ENCODE data around the gene CTXN2.

CTXN2 gene

DNA sequence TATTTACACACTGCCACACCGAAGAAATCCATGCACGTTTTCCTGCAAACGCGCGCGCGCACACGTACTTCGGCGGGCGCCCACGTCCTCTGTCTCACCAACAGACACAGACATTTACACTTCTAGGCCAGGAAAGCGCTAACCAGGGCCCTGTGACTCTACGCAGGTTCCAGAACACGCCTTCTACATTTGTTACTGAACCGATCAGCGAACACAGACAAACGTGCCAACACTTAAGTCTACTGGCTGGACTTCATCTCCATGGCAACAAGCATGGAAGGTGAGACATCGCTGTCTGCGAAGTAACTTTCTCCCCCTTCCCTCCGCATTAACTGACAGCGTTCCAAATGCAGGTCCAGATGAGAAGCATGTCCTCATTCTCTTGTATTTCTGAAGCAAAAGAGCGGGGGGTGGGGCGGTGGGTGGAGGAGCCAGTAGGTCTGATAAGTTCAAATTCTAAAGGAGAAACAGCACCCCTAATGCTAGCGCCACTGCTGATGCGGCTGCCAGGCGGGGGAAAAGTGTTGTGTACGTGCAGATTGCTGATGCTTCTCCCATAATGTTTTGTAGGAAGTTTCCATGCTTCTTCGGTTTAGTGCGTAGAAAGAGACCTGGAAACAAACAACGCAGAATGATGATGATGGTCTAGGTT, at the start of gene CTXN2:
Gene CTXN2, plus strand, starts transcription at position 92 of the 652 bp plus-strand sequence. CDS start 9,636 bp downstream, outside the sequence.
- no peak for DNase-seq (ENCODE audit: low read depth)

DNA sequence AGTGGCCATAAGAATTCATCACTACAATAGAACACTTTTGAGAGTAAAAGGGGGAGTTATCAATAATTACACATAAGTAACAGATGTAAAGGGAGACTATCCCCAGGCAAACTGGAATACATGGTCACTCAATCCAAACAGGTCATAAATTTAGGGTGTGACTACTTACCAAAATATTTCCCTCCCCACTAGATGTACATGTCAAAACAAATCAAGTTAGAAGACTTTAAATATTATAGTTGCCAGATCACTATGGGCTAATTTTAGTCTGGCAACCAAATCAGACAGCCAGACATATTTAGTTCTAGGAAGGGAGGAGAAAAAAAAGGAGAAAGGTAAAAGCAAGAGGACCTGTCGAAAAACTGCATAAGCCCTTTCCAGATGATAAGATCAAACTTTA, 47.6 kb upstream of the CTXN2 start:
- no peak for DNase-seq (ENCODE audit: low read depth)

DNA sequence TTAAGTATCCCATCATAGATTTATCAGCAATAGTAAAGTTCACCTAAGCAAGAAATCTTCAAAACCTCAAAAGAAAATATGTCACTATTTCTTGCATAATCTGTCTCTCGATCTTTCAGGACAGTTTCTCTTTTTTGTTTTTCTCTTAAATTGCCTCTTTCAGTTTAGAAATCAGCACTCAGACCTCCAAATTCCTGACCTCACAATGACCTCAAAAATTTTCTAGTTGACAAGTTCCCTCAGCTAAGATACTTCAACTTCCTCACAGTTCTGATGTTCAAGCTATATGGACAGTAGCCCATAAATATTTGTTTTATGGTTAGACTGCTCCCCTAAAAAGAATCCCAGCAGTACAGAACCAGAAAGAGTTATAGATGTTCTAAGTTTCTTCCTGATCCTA, 46.6 kb upstream of the CTXN2 start:
- no peak for DNase-seq (ENCODE audit: low read depth)

DNA sequence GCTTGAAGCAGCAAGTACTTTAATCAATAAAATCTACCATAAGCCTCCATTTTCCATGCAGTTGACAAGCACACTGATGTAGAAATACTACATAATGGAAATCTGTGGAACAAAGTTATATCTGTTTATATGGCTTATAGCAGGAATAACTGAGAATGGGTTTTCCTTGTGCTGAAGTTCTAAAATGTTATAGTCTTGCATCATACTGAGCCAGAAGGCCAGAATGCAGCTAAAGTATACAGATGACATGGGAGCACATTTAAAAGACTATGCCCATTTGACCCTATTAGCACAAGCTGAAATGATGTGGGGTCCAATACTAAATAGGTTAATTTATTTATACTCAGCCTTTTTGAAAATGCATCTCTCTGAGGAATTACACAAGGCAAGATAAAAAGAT, 45.5 kb upstream of the CTXN2 start:
- DNase-seq (ENCODE audit: low read depth) = no peak

DNA sequence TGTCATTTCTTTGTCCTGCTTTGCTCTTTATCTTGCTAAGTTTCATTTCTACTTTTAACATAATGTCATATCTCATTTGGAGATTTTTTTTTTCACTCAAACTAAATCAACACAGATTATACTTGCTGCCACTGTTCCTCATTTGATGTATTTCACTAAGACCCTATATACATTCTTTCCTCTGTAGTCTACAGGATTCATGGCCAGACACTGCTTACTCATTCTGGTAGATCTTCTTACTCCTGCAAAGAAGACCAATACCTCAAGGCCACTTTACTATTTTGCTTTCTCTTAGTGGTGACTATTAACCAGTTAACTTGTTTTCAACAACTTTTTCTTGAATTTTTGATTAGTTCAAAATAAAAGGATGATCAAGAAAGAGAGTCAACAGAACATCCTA, 44.1 kb upstream of the CTXN2 start:
- no peak for DNase-seq (ENCODE audit: low read depth)

DNA sequence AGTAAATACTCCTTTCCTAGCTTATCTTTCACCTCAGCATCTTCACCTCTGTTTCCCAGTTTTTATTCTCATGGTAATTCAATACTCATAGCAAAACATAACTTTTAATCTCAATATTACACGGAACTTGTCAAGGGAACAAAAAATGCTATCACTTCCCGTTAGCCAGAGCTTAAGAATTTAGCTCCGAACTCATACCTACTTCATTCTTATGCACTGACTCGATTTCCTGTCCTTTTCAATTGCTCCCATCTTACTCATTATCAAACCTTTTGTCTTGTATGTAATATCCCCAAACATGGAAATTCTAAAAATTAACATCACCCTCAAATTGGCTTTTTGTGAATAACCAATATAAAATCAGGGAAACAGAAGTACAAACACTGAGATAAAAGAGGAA, 41.6 kb upstream of the CTXN2 start:
- no peak for DNase-seq (ENCODE audit: low read depth)

DNA sequence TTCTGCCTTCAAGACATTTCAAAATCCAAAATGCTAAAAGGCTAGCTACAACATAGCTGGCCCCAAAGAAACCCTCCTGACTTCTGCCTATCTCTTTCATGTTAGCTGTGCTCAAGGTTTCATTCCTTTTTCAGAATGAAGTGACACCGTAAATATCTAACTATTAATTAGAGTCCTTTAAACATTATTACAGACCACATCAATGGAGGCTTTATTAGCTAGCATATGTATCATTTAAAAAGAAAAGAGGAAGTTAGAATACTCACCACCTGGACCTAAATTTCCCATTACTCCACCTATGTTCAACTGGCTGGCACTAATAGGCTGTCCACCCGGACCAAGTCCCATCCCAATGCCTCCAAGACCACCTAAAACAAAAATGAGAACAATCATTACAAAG, 37.9 kb upstream of the CTXN2 start:
- DNase-seq (ENCODE audit: low read depth) = no peak

DNA sequence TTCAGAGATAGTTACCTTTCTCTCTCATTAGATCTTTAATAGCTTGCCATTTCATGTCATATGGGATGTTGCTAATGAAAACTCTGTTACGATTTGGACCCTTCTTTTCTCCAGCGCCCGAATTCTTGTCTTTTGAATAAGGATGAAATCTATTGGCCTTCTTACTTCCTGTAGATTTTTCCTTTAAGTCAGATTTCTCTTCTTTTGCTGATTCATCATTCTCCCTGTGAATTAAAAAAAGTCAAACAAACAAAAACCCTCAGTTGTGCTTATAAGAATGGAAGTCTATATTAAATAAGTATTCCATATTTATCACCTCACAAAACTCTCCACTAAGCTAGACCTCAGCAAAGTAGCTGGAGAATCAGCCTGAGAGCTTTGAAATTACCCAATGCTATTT, 22.8 kb upstream of the CTXN2 start:
- no peak for DNase-seq (ENCODE audit: low read depth)

DNA sequence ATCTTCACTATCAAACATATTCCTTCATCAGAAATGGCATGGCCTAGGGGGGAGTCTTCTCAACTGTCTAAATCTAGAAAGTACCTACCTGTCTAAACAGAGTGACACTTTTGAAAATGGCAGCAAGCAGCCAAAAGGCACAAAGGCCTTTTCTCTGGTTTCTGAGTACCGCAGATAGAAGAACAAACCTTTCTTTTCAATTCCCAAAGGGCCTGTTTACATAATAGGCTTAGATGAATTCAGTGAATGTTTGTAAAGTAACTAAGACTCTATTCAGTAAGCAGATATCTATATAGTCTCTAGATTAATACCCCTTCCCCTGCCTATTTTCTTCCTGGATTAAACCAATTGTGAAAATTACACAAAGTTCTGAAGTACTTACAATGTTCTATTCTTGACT, 20.5 kb upstream of the CTXN2 start:
- no peak for DNase-seq (ENCODE audit: low read depth)

DNA sequence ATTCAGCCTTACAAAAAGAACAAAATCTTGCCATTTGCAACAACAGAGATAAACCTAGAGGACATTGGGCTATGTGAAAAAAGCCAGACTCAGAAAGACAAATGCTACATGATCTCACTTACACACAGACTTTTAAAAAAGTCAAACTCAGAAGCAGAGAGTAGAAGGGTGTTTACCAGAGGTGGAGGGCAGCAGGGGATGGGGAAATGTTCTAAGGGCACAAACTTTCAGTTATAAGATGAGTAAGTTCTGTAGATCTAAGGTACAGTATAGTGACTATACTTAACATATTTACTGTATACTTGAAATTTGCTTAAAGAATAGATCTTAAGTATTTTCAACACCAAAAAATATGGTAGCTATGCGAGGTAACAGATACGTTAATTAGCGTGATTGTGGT, 16.3 kb upstream of the CTXN2 start:
- DNase-seq (ENCODE audit: low read depth) = no peak

DNA sequence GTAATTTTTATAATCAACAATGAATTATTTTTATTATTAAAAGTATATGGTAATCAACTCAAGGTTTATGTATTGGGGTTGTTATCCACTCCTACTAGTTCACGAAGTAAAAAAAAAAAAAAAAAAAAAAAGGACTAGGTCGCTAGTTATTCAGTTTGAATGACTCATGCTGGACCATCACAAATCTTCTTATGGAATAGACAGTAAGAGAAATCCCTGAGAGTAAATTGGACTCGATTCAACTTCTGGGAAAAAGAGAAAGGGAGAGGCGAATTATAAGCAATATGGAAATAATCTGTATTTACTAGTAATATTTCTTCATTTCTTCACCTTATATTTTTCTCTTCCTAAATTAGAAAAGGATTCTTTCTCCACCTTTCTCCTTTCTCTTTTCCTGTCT, 15.4 kb upstream of the CTXN2 start:
- no peak for DNase-seq (ENCODE audit: low read depth)

DNA sequence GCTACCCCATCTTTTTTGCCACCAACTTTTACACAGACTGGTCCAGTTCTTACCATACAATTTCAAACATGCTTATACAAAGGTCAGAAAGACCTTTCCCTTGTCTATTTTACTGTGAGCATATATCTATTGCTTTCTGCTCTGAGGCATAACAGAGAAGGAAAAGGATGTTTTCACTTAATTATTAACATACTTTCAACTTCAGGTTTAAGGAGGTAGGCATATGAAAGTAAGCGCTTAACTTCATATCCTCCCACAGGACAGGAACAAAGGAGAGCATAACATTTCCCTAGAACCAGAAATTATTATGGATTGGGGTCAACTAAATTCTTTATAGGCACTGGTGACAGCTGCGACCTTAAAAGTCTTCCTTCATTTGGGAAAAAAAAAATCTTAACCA, 14.5 kb upstream of the CTXN2 start:
- DNase-seq (ENCODE audit: low read depth) = no peak

DNA sequence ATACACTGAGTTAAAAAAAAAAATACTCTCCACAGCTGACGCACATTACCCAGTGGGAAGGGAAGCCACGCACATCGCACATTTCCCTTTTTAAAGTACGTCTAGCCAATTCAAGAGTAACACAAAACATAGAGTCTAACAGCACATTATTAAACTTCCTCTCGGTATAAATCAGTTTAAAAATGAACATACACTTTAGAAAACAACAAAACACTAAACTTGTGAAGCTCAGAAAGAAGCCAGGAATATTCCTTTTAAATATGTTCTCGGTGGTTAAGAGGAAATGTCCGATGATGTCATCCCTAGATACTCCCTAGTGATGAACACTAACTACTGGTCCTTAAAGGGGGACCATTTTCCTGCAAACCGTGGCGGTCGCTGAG, 14.1 kb upstream of the CTXN2 start:
- DNase-seq (ENCODE audit: low read depth) = peak; percentile 32

DNA sequence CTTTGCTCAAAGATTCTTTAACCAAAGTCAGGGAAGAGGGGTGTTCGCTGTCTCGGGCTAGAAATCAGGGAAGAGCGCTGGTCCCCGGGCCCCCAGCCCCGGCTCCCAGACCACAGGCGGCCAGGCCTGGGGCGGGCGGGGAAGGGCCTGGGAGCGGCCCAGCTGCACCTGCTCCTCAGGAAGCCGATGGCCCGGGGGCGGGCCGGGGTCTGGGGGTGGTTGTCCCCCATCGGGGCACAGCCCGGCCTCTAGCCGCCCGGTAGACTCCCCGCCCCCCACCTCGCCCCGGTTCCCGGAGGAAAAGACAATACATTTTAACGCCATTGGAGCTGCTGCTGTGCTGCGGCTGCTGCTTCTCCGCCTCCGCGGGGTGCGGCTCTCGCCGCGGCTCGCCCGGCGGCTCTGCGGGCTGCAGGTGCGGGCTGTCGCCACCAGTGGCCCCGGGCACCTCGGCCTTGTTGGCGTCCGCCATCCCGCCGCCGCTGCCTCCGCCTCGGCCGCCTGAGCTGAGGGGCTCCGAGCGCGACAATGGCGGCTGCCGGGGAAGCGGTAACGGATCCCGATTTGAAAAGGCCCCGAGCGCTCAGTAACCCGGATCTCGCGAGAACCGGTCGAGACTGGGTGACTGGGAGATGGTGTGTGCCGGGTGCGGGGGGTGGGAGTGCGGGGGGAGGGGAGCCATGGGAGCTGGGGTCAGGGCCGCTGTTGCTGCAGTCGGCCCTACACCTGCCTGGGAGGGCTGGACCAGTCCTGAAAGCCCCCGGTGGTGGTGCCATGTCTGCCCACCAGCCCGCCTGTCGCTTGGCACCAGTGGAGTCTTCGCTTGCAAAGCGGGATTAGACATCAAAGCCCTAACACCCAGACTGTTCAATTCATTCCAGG, 13.5 kb upstream of the CTXN2 start, which contains the start of gene MYEF2:
Gene MYEF2, minus strand, starts transcription at position 530 of the 882 bp plus-strand sequence. Its CDS starts 58 bp downstream, at position 472.
- peak; percentile 27 for DNase-seq (ENCODE audit: low read depth)

DNA sequence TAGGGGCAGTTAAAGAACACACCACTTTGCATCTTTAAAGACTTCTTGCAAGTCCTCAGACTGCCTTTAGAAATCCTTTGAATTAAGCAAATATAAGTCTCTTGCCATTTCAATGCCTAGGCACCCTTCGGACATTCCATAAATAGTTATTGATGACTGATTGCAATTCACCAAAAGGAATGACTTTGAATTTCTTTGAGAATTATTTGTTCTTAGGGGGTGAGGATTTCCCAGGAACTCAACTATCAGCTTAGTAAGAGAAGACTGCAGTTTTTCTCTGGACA, 12.9 kb upstream of the CTXN2 start:
- DNase-seq (ENCODE audit: low read depth) = no peak

DNA sequence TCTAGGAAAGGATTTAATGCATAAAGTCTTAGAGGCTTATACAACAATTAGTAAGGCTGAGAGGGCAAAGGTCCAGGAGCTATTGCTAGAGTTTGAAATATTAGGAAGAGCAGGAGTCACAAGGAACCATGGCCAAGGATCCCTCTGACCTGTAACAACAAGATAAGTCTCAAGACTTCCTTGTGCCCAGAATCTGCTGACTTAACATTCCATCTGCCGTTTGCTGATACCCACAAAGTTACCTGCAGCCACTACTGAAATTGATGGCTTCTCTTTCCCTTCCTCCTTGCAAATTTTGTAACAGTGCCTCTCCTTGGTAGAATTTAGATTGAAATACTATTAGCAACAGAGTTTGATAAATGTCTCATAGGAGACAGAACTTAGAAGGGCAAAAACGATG, 8.7 kb upstream of the CTXN2 start:
- DNase-seq (ENCODE audit: low read depth) = no peak

DNA sequence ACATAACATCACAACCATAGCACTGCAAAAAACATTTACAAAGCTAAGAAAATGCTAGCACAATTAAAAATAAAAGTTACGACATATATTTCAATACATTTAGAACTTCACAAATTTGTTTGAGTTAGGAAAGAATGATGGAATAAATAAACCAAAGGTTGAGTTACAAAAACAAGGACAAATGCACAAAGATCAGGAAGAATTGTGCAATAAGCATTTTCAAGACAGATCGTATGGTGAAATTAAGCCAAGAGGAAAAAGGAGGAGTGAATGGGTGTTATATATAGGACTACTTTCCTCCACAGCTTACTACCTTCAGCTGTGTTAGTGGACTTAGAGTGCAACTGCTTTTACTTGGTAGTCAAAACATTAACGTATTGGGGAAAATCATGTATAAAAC, 5.9 kb upstream of the CTXN2 start:
- DNase-seq (ENCODE audit: low read depth) = no peak

DNA sequence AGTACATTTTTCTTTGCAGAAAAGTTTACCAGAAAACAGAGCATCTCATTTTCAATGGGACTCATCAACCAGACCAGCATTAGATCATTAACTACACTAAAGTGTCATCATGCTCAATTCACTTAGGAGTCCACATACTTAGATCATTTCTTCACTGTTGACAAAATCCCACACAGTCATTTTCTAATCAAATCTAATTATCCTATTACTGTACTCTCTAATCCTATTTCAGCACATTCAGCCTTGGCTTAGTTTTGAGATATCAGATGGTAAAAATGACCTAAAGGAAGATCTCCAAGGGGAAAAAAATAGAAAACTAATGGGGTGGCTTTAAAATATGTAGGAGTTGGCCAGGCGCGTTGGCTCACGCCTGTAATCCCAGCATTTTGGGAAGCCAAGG, 5.2 kb upstream of the CTXN2 start:
- DNase-seq (ENCODE audit: low read depth) = no peak

DNA sequence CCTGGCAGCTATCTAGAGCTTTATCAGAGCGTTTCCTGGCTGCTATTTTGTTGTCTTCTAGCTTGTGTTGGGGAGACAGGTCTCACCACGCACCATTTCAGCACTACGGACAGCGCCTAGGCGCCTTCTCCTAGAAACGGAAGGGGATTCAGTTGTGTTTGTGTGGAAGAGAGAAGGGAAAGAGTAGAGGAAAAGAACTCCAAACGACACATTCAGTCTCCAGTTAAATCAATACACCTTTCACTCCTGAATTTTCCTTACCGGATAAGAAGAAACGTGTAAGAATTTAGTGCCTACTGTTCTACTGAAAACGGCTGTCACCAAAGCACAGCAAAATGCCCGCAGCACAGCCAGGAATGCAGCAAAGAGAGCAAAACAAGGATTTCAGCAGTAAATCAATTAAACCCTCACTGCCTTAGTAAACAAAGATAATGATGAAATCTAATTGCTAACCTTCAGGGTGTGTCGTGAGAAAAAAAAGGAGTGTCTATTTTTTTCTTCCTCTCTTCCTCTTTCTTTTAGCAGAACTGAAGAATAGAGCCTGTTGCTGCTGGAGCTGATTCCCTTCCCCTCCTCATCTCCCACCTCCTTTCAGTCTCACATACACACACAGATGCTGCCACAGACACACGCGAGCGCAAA, 412 bp upstream of the CTXN2 start:
- peak; percentile 53 for DNase-seq (ENCODE audit: low read depth)

DNA sequence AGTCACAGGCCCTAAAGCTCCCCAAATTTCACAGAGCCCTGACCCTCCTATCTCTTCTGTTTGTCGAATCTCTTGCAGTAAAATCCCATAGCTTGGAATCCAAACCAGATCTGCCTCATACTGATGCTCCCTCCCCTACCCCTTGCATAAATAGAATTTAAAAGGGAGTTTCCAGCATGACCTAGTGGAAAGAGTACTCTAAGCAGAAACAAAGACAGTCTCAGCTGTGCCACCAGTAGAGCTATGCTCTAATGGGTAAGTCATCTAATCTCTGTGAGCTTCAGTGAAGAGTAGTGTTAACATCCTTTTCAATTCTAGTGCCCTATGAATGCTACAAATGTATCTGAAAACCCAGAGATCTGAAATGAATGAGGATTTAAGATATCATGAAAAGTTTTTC, 10.6 kb downstream of the CTXN2 start:
- DNase-seq (ENCODE audit: low read depth) = no peak

DNA sequence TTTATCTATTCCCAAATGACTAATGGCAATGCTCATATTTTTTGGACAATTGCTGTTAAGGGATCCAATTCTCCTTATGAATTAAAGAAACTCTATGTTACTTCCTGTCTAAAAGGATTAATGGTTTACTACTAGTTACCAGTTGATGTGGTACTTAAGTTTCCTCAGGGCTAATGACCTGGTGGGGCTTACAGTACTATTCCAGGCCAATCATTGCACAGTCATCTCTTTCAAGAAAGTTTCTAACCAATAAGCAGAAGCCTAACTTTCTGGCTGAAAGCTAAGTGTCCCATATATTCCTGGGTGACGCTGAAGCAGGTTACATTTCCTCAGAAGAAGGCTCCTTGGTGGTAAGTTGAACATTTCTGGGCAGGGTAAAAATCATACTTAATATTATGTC, 14.5 kb downstream of the CTXN2 start, which contains the start of gene SLC12A1:
Gene SLC12A1, plus strand, starts transcription at position 322 of the 400 bp plus-strand sequence. CDS start 1,418 bp downstream, outside the sequence.
- DNase-seq (ENCODE audit: low read depth) = no peak

DNA sequence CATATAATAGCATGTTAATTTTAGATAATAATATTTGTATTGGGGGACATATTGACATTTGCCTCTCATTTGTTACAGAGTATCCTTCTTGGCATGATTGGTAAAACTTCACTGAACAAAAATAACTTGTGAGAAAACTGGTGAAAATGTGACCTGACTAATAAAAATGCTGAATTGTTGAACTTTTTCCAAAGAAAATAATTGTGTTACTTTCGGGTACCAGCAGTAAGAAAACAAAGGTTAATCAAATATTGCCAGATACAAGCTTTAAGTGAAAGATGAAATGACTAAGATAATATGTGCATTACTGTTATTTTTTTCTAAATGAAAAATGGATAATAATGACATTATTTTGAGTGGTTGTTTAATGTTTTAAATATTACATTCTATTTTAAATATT, 29.8 kb downstream of the CTXN2 start:
- DNase-seq (ENCODE audit: low read depth) = no peak

DNA sequence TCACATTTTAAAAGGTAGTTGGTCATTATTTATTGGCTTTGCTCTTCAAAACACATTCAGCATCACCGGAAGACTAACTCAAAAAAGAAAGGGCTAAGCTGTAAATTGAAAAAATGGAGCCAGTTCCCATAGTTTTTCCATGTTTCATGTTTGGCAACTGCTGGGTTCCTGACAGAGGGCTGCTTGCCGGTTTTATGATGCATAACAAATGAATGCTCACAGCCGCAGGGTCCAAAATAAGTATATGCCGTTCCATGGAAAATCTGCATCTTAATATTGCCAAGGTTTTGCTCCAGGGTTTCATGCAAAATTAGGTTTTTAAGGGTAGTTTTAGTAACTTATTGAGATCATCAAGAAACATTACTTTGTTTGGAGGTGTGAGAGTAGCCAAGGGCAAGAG, 30.4 kb downstream of the CTXN2 start:
- peak; percentile 45 for DNase-seq (ENCODE audit: low read depth)

Measured in stromal cell of bone marrow (primary cell).